Prostate gland (tissue), 2 donors: ENCODE results near the gene ZNF91. TPM values are rescaled to one million over a fixed set of nuclear protein-coding genes. Genes with fewer than 3 reads are reported as not detected.
"Not testable (repeated sequence)": the region's sequence is repeated elsewhere in the genome, so short reads cannot be mapped to it uniquely, and the experiment has no call there.

ENCODE experiments used
- DNase-seq: peaks from one replicate; pipeline ENCODE4 v3.0.0-alpha.2; 2019; ENCODE audit warnings: low spot score
- H3K27ac ChIP-seq, 2 donors: fragments of 200-600 bp; sonication (generic); 2 replicates each; pipeline ENCODE4 v1.5.1; 2017 to 2019
- H3K27me3 ChIP-seq: fragments of 200-600 bp; sonication (generic); replicated peaks from 2 replicates; pipeline ENCODE4 v1.5.1; 2019; ENCODE audit not compliant: insufficient read depth
- H3K36me3 ChIP-seq, 2 donors: fragments of 200-600 bp; sonication (generic); 1 replicate in 1 of 2; 2 replicates in 1 of 2; pipeline versions ENCODE4 v1.5.1 to v1.8.1; 2017 to 2019
- H3K4me1 ChIP-seq: fragments of 200-600 bp; sonication (generic); replicated peaks from 2 replicates; pipeline ENCODE4 v1.5.1; 2019
- H3K4me3 ChIP-seq, 2 donors: fragments of 200-600 bp; sonication (generic); 2 replicates each; pipeline ENCODE4 v1.5.1; 2017 to 2019
- H3K9me3 ChIP-seq: fragments of 200-600 bp; sonication (generic); 2 replicates; pipeline ENCODE4 v1.5.1; 2017
- CTCF ChIP-seq, 4 experiments: fragments of 200-600 bp in 2 of 4; fragments of 450-650 bp in 2 of 4; sonication (generic) in 2 of 4; IDR thresholded peaks; 1 replicate in 3 of 4; 2 replicates in 1 of 4; pipeline ENCODE4 v1.5.1; 2016 to 2019; ENCODE audit warnings: antibody characterized with exemption in 4 of 4, mild to moderate bottlenecking in 2 of 4, moderate library complexity in 2 of 4
- POLR2A ChIP-seq: fragments of 450-650 bp; IDR thresholded peaks from one replicate; pipeline ENCODE4 v1.6.1; 2016; ENCODE audit warnings: antibody characterized with exemption, mild to moderate bottlenecking
- POLR2AphosphoS5 ChIP-seq: sonication (generic); formaldehyde crosslinking; IDR thresholded peaks from one replicate; pipeline ENCODE4 v1.6.1; 2017; ENCODE audit warnings: antibody characterized with exemption
- WGBS: methylation state at CpG from one replicate; pipeline ENCODE4 v1.1.5; 2018; 5-methylcytosine and 5-hydroxymethylcytosine counted together
- intact Hi-C: fragments of 100-400 bp; cut with DNase I; formaldehyde crosslinking; loops from one replicate; pipeline ENCODE4 v1.14.2; 2022
- total RNA-seq, 2 donors: library from RNA; depleted of rRNA; stranded (reverse); fragments of >200 nt; gene quantifications; one replicate each; pipeline ENCODE4 v1.1.0, GENCODE V29; 2016

Gene ZNF91
- total RNA-seq, 2 donors from 2014 or later = 70.4 to 97.8 TPM

GRCh38 chr19:23310729-23311211 is 84.5 kb downstream of the ZNF91 start:
- intact Hi-C loops = no loop called here
- Histone ChIP-seq H3K27me3 (no peaks in the 10 kb centered on the region), H3K27ac (no peak overlapping the region), H3K9me3 (no peaks in the 10 kb centered on the region), H3K36me3 (no peaks in the 10 kb centered on the region), H3K4me3 (no peak overlapping the region), H3K4me1 (no peaks in the 10 kb centered on the region)
- TF ChIP-seq POLR2A (no peak), CTCF (IDR thresholded peaks at IDR 0.05) (no peak), POLR2AphosphoS5 (no peak)
- no peak for DNase-seq
- 94% methylated on average over 2 of the region's 2 CpGs for WGBS

GRCh38 chr19:23309926-23310325 is 85.3 kb downstream of the ZNF91 start:
- H3K27ac ChIP-seq = no peak overlapping the region
- 75% methylated on average over 1 of the region's 1 CpG for WGBS
- H3K4me3 ChIP-seq = no peak overlapping the region
- H3K36me3 ChIP-seq = no peaks in the 10 kb centered on the region
- TF ChIP-seq POLR2AphosphoS5 = no peak
- no peaks in the 10 kb centered on the region for H3K4me1 ChIP-seq
- no peaks in the 10 kb centered on the region for H3K27me3 ChIP-seq
- no peak for DNase-seq
- intact Hi-C loops = no loop called here
- no peaks in the 10 kb centered on the region for H3K9me3 ChIP-seq

GRCh38 chr19:23305555-23305954 is 89.7 kb downstream of the ZNF91 start:
- DNase-seq = no peak
- no peak overlapping the region for H3K4me3 ChIP-seq
- H3K4me1 ChIP-seq = no peaks in the 10 kb centered on the region
- intact Hi-C loops = no loop called here
- no peaks in the 10 kb centered on the region for H3K27me3 ChIP-seq
- 26% methylated on average over 1 of the region's 1 CpG for WGBS
- TF ChIP-seq CTCF (IDR thresholded peaks at IDR 0.05) (no peak), POLR2AphosphoS5 (no peak), POLR2A (no peak)
- no peaks in the 10 kb centered on the region for H3K36me3 ChIP-seq
- H3K9me3 ChIP-seq = no peaks in the 10 kb centered on the region
- H3K27ac ChIP-seq = no peak overlapping the region

GRCh38 chr19:23304238-23304637 is 91.0 kb downstream of the ZNF91 start:
- Histone ChIP-seq H3K9me3 (no peaks in the 10 kb centered on the region), H3K4me3 (no peak overlapping the region), H3K4me1 (no peaks in the 10 kb centered on the region), H3K27me3 (no peaks in the 10 kb centered on the region), H3K36me3 (no peaks in the 10 kb centered on the region), H3K27ac (no peak overlapping the region)
- TF ChIP-seq POLR2AphosphoS5 (no peak), POLR2A (no peak), CTCF (IDR thresholded peaks at IDR 0.05) (no peak)
- intact Hi-C loops = no loop called here
- 93% methylated on average over 3 of the region's 3 CpGs for WGBS
- no peak for DNase-seq

GRCh38 chr19:23294141-23294540 is 101.1 kb downstream of the ZNF91 start:
- Histone ChIP-seq H3K9me3 (no peaks in the 10 kb centered on the region), H3K4me1 (no peaks in the 10 kb centered on the region), H3K4me3 (no peak overlapping the region), H3K36me3 (no peaks in the 10 kb centered on the region), H3K27me3 (no peaks in the 10 kb centered on the region), H3K27ac (no peak overlapping the region)
- TF ChIP-seq POLR2AphosphoS5 = no peak
- TF ChIP-seq CTCF (IDR thresholded peaks at IDR 0.05) = no peak
- no peak for TF ChIP-seq POLR2A
- intact Hi-C loops = no loop called here
- no peak for DNase-seq
- 82% methylated on average over 4 of the region's 4 CpGs for WGBS

- H3K27me3 ChIP-seq, intact Hi-C loops, H3K36me3 ChIP-seq, DNase-seq, H3K4me1 ChIP-seq, H3K9me3 ChIP-seq, H3K27ac ChIP-seq, H3K4me3 ChIP-seq: not testable (repeated sequence)
- WGBS = 93% methylated on average over 26 of the region's 26 CpGs
Measured at GRCh38 chr19:23289966-23290365, 105.3 kb downstream of the ZNF91 start.
